Liver (tissue), 3 donors: Measurements from ENCODE around the gene MELTF.

Experiments used
- CTCF ChIP-seq: fragments of 150-350 bp; IDR thresholded peaks from 2 replicates; pipeline ENCODE4 v1.5.1; 2017; ENCODE audit warnings: improper control_type of control experiment, low read depth, low read length; ENCODE audit not compliant: missing input control
- JUND ChIP-seq, 2 donors: IDR thresholded peaks; 2 replicates each; pipeline ENCODE4 v1.6.1; 2016; ENCODE audit warnings: antibody characterized with exemption in 2 of 2
- RAD21 ChIP-seq, 2 donors: IDR thresholded peaks; 2 replicates each; pipeline ENCODE4 v1.6.1; 2016; ENCODE audit warnings: antibody characterized with exemption in 2 of 2, mild to moderate bottlenecking in 2 of 2
- SP1 ChIP-seq: IDR thresholded peaks from 2 replicates; pipeline ENCODE4 v1.6.1; 2018; ENCODE audit warnings: antibody characterized with exemption, mild to moderate bottlenecking
- YY1 ChIP-seq: IDR thresholded peaks from 2 replicates; pipeline ENCODE4 v1.6.1; 2016; ENCODE audit warnings: antibody characterized with exemption, mild to moderate bottlenecking
- donor health status: healthy.
- donor health status: healthy.

- TF ChIP-seq CTCF (no peak), SP1 (no peak), RAD21 (IDR thresholded peaks at IDR 0.05) (no peak), YY1 (no peak), JUND (IDR thresholded peaks at IDR 0.05) (no peak)
Measured at GRCh38 chr3:197050511-197050910, 20.9 kb upstream of the MELTF start.
